Thyroid gland (tissue), 4 donors: ENCODE measurements around the gene FGF18. TPM values are rescaled to one million over a fixed set of nuclear protein-coding genes. Genes with fewer than 3 reads are reported as not detected.
A peak's percentile ranks its signal among the peaks of the same experiment; 100 is the strongest.

Experiments used
- DNase-seq, 2 donors: peaks; one replicate each; pipeline ENCODE4 v3.0.0-alpha.2; 2019
- H3K27ac ChIP-seq, 3 donors: fragments of 200-600 bp; sonication (generic); 1 replicate in 2 of 3; 2 replicates in 1 of 3; pipeline ENCODE4 v1.5.1; 2016 to 2019; ENCODE audit warnings: mild to moderate bottlenecking in 1 of 3, moderate library complexity in 1 of 3
- H3K27me3 ChIP-seq: fragments of 200-600 bp; sonication (generic); one replicate; pipeline ENCODE4 v1.5.1; 2019
- H3K36me3 ChIP-seq, 2 donors: fragments of 200-600 bp; sonication (generic); one replicate each; pipeline ENCODE4 v1.5.1; 2016 to 2019
- H3K4me1 ChIP-seq, 2 donors: fragments of 200-600 bp; sonication (generic); one replicate each; pipeline ENCODE4 v1.5.1; 2017 to 2019
- H3K4me3 ChIP-seq, 3 donors: fragments of 200-600 bp; sonication (generic); replicated peaks in 1 of 3; 1 replicate in 2 of 3; 2 replicates in 1 of 3; pipeline ENCODE4 v1.5.1; 2016; ENCODE audit warnings: mild to moderate bottlenecking in 1 of 3
- H3K9me3 ChIP-seq: fragments of 200-600 bp; sonication (generic); one replicate; pipeline ENCODE4 v1.5.1; 2017
- POLR2A ChIP-seq, 2 donors: fragments of 450-650 bp; IDR thresholded peaks; one replicate each; pipeline ENCODE4 v1.6.1; 2017; ENCODE audit warnings: antibody characterized with exemption in 2 of 2, mild to moderate bottlenecking in 2 of 2, moderate library complexity in 1 of 2
- WGBS, 2 donors: methylation state at CpG; one replicate each; pipeline ENCODE4 v1.1.5; 2017; 5-methylcytosine and 5-hydroxymethylcytosine counted together
- intact Hi-C: fragments of 100-400 bp; cut with DNase I; formaldehyde crosslinking; loops from one replicate; pipeline ENCODE4 v1.15.1; 2023
- total RNA-seq, 4 donors: library from RNA; depleted of rRNA; stranded (reverse); fragments of >200 nt; gene quantifications; one replicate each; pipeline ENCODE4 v1.2.3, GENCODE V29; 2016
- TF ChIP-seq, protein P1 (sequence below), 6 experiments: fragments of 200-600 bp in 3 of 6; fragments of 450-650 bp in 3 of 6; sonication (generic) in 3 of 6; IDR thresholded peaks; one replicate each; pipeline ENCODE4 v1.5.1; 2016 to 2019; ENCODE audit warnings: antibody characterized with exemption in 6 of 6, mild to moderate bottlenecking in 2 of 6, inconsistent platforms in 1 of 6, moderate library complexity in 1 of 6

FGF18 gene
- total RNA-seq, 4 donors from 2014 or later, result 0.67 to 1.4 (median 1.0) TPM; not detected in 1

DNA sequence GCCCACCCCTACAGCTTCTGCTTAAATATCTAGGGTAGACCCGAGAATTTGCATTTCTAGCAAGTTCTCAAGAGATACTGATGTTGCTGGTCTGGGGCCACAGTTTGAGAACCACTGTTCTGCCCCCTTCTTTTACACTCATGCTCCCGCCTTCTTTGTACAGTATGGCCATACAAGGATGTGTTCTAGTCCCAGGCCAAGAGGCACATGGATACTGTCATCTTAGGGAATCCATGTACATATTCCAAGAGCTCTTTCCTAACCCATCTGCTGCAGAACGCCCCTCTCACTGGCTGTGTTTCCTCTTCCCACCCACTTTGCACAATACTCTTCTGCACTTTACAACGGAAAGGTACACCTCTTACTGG, 44.4 kb downstream of the FGF18 start:
- TF ChIP-seq POLR2A (IDR thresholded peaks at IDR 0.05), result no peak
- TF ChIP-seq, protein P1, sequence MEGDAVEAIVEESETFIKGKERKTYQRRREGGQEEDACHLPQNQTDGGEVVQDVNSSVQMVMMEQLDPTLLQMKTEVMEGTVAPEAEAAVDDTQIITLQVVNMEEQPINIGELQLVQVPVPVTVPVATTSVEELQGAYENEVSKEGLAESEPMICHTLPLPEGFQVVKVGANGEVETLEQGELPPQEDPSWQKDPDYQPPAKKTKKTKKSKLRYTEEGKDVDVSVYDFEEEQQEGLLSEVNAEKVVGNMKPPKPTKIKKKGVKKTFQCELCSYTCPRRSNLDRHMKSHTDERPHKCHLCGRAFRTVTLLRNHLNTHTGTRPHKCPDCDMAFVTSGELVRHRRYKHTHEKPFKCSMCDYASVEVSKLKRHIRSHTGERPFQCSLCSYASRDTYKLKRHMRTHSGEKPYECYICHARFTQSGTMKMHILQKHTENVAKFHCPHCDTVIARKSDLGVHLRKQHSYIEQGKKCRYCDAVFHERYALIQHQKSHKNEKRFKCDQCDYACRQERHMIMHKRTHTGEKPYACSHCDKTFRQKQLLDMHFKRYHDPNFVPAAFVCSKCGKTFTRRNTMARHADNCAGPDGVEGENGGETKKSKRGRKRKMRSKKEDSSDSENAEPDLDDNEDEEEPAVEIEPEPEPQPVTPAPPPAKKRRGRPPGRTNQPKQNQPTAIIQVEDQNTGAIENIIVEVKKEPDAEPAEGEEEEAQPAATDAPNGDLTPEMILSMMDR (IDR thresholded peaks at IDR 0.05), result no peak
- no peak overlapping the region for H3K27ac ChIP-seq
- no peaks in the 10 kb centered on the region for H3K27me3 ChIP-seq
- H3K9me3 ChIP-seq, result no peaks in the 10 kb centered on the region
- H3K4me1 ChIP-seq, result no peaks in the 10 kb centered on the region
- 77 to 80% methylated on average over 4 of the region's 4 CpGs for WGBS, 2 donors
- intact Hi-C loops, result no loop called here
- no peak overlapping the region for H3K4me3 ChIP-seq
- no peak for DNase-seq
- no peaks in the 10 kb centered on the region for H3K36me3 ChIP-seq

DNA sequence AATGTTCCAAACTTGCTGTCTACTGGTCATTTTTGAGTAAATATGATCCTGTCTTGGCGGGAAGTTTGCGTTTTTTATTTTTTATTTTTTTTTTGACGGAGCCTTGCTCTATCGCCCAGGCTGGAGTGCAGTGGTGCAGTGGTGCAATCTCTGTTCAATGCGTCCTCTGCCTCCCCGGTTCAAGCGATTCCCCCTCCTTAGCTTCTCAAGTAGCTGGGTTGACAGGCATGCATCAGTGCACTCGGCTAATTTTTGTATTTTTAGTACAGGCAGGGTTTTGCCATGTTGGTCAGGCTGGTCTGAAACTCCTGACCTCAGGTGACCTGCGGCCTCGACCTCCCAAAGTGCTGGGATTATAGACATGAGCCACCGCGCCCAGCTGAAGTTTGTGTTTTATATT, 45.4 kb downstream of the FGF18 start:
- Histone ChIP-seq H3K27me3 (no peaks in the 10 kb centered on the region), H3K27ac (no peak overlapping the region), H3K4me3 (no peak overlapping the region), H3K4me1 (no peaks in the 10 kb centered on the region), H3K9me3 (no peaks in the 10 kb centered on the region), H3K36me3 (no peaks in the 10 kb centered on the region)
- WGBS, 2 donors, result 52 to 55% methylated on average over 12 of the region's 12 CpGs
- intact Hi-C loops, result no loop called here
- DNase-seq, result peak; percentile 28 to 59
- no peak for TF ChIP-seq POLR2A (IDR thresholded peaks at IDR 0.05)
- TF ChIP-seq, protein P1 (IDR thresholded peaks at IDR 0.05), result no peak

DNA sequence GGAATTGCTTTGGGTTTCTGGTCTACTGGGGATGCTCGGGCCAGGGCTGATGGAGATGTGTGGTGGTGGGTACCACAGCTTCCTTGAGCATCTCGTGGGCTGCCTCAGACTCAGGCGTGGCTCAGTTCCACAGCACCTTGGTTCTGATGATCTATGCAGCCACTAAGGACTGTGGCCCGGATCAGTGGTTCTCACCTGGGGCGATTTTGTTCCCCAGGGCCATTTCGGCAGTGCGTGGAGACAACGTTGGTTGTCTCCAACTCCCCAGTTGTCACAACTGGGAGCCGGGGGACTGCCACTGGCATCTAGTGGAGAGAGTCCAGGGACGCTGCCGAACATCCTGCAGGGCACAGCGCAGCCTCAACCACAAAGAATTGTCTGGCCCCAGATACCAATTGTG, 47.7 kb downstream of the FGF18 start:
- no peaks in the 10 kb centered on the region for H3K4me1 ChIP-seq
- H3K27me3 ChIP-seq, result no peaks in the 10 kb centered on the region
- H3K27ac ChIP-seq, result no peak overlapping the region
- no peak for TF ChIP-seq POLR2A (IDR thresholded peaks at IDR 0.05)
- TF ChIP-seq, protein P1 (IDR thresholded peaks at IDR 0.05), result no peak
- no peaks in the 10 kb centered on the region for H3K36me3 ChIP-seq
- DNase-seq, result no peak
- H3K4me3 ChIP-seq, result no peak overlapping the region
- WGBS, 2 donors, result 92 to 99% methylated on average over 7 to 12 of the region's 12 CpGs
- intact Hi-C loops, result no loop called here
- H3K9me3 ChIP-seq, result no peaks in the 10 kb centered on the region

DNA sequence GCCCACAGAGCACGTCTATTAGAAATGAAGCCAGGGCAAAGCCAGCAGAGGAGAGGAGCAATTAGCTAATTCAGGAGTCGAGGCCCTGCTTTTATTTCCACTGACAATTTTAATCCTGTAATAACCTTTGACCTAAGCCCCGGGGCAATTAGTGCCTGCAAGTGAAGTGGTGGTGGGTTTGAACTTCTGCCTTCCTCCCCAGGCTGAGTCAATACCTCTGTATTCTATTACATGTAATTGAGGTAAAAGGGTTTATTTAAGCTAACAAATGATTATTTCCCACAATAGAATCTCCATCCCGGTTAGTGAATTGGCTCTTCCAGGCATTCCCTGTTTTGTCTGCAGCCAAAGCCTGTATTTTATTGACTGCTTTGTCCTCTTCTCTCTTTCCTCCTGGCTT, 49.9 kb downstream of the FGF18 start:
- Histone ChIP-seq H3K4me3 (no peak overlapping the region), H3K36me3 (no peaks in the 10 kb centered on the region), H3K27me3 (no peaks in the 10 kb centered on the region), H3K4me1 (no peaks in the 10 kb centered on the region), H3K27ac (no peak overlapping the region), H3K9me3 (no peaks in the 10 kb centered on the region)
- 57 to 65% methylated on average over 4 of the region's 4 CpGs for whole genome bisulfite sequencing, 2 donors
- intact Hi-C loops, result no loop called here
- TF ChIP-seq, protein P1 (IDR thresholded peaks at IDR 0.05), result no peak
- no peak for TF ChIP-seq POLR2A (IDR thresholded peaks at IDR 0.05)
- DNase-seq, result no peak

DNA sequence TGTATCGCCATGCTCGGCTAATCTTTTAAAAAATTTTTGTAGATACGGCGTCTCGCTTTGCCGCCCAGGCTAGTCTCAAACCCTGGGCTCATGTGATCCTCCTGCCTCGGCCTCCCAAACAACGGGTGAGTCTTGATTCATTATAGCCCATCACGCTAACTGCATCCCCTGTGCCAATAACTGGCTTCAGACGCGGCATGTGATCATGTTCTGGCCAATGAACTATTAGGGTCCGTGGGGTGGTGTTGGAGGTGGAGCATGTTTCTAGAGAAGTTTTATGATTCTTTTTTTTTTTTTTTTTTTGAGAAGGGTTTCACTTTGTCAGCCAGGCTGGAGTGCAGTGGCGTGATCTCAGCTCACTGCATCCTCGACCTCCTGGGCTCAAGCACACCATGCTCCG, 51.0 kb downstream of the FGF18 start:
- intact Hi-C loops, result no loop called here
- 91 to 94% methylated on average over 15 of the region's 15 CpGs for WGBS, 2 donors

More for the DNA sequence above, 51.0 kb downstream of the FGF18 start:
- Histone ChIP-seq H3K27me3 (no peaks in the 10 kb centered on the region), H3K9me3 (no peaks in the 10 kb centered on the region), H3K36me3 (no peaks in the 10 kb centered on the region), H3K27ac (no peak overlapping the region), H3K4me1 (no peaks in the 10 kb centered on the region), H3K4me3 (no peak overlapping the region)
- TF ChIP-seq POLR2A (IDR thresholded peaks at IDR 0.05), result no peak
- TF ChIP-seq, protein P1 (IDR thresholded peaks at IDR 0.05), result no peak
- no peak for DNase-seq
